ENCODE measurements around the gene GFOD2. TPM values are rescaled to one million over a fixed set of nuclear protein-coding genes. Genes with fewer than 3 reads are reported as not detected.

The GFOD2 gene
- total RNA-seq, 1 experiment from 2014 or later = 10.7 TPM

- peak; percentile 57 for DNase-seq (ENCODE audit: low spot score)
These were observed 46.1 kb downstream of the GFOD2 start for GRCh38 chr16:67672739-67673662.

GRCh38 chr16:67672306-67672705 is 46.8 kb downstream of the GFOD2 start:
- no peak for DNase-seq (ENCODE audit: low spot score)

GRCh38 chr16:67669499-67670101 is 49.5 kb downstream of the GFOD2 start:
- no peak for DNase-seq (ENCODE audit: low spot score)

GRCh38 chr16:67668495-67669157 is 50.5 kb downstream of the GFOD2 start:
- DNase-seq (ENCODE audit: low spot score) = no peak

- peak; percentile 90 for DNase-seq (ENCODE audit: low spot score)
These were observed 51.2 kb downstream of the GFOD2 start for GRCh38 chr16:67667817-67668494.

GRCh38 chr16:67667453-67667816 is 51.7 kb downstream of the GFOD2 start:
- DNase-seq (ENCODE audit: low spot score) = no peak

- DNase-seq (ENCODE audit: low spot score) = peak; percentile 44
These were observed 52.3 kb downstream of the GFOD2 start, which contains the start of the genes C16orf86 and ENKD1 for GRCh38 chr16:67666559-67667452. TSS of gene C16orf86 (plus strand) at chr16:67666814. CDS start at chr16:67666971, 157 bp downstream. TSS of gene ENKD1 (minus strand) at chr16:67666750. CDS start at chr16:67666442, 308 bp downstream.

GRCh38 chr16:67666032-67666551 is 53.0 kb downstream of the GFOD2 start:
- no peak for DNase-seq (ENCODE audit: low spot score)

- DNase-seq (ENCODE audit: low spot score) = no peak
These were observed 53.5 kb downstream of the GFOD2 start for GRCh38 chr16:67665598-67665997.

GRCh38 chr16:67664871-67665270 is 54.2 kb downstream of the GFOD2 start:
- no peak for DNase-seq (ENCODE audit: low spot score)

- no peak for DNase-seq (ENCODE audit: low spot score)
These were observed 54.9 kb downstream of the GFOD2 start for GRCh38 chr16:67664258-67664657.

- no peak for DNase-seq (ENCODE audit: low spot score)
These were observed 55.3 kb downstream of the GFOD2 start for GRCh38 chr16:67663877-67664222.

GRCh38 chr16:67663151-67663876 is 55.8 kb downstream of the GFOD2 start:
- no peak for DNase-seq (ENCODE audit: low spot score)

GRCh38 chr16:67662653-67663010 is 56.5 kb downstream of the GFOD2 start:
- no peak for DNase-seq (ENCODE audit: low spot score)

- DNase-seq (ENCODE audit: low spot score) = no peak
These were observed 57.0 kb downstream of the GFOD2 start for GRCh38 chr16:67661886-67662652.

GRCh38 chr16:67661101-67661761 is 57.9 kb downstream of the GFOD2 start:
- no peak for DNase-seq (ENCODE audit: low spot score)

- DNase-seq (ENCODE audit: low spot score) = peak; percentile 96
These were observed 58.5 kb downstream of the GFOD2 start, which contains the start of gene PARD6A for GRCh38 chr16:67660564-67661028. TSS of gene PARD6A (plus strand) at chr16:67660960. CDS start at chr16:67661039, 79 bp downstream.

Measured in H4 (cell line).